MM.1S (cell line): ENCODE measurements around the gene RGS18.

Source experiments
- EZH2 ChIP-seq: fragments of 300-600 bp; sonication (generic); optimal IDR thresholded peaks from 2 replicates; pipeline ENCODE3; 2017; ENCODE audit warnings: low read depth, mild to moderate bottlenecking, antibody characterized with exemption, low read length, mixed read lengths
- EZH2phosphoT487 ChIP-seq: fragments of 300-600 bp; sonication (generic); IDR thresholded peaks from 2 replicates; pipeline ENCODE4 v1.6.1; 2018; ENCODE audit warnings: antibody characterized with exemption, low read length
- TF ChIP-seq, protein P1 (sequence below): fragments of 300-600 bp; sonication (generic); IDR thresholded peaks from 2 replicates; pipeline ENCODE4 v1.5.1; 2016; ENCODE audit warnings: antibody characterized with exemption, low read length, mixed read lengths

DNA sequence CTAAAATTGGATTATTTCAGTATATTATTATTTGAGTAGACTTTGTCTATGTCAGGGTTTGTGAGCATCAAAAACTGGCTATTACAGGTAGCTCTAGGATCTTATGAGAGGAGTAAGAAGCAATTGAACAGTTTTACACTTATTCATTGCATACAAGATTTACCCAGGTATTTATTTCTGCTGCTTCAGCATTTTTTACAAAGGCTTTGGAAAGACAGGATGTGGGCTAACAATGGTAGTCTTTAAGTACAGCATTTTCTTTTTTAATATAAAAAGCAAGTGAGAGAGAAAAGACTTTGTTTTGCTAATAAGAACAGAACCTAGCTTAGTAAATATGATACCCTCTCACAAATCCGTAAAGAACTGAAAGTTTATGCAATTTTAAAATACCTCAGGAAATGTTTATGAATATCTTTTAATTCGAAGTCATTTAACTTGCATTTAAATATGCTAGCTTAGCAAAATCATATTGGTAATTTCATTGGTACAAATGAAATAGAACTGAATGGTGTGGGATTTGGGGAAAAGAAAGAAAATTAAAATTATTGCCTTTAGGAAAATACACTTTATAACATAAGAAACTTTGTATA lies 32.1 kb upstream of the RGS18 start:
- TF ChIP-seq, protein P1, sequence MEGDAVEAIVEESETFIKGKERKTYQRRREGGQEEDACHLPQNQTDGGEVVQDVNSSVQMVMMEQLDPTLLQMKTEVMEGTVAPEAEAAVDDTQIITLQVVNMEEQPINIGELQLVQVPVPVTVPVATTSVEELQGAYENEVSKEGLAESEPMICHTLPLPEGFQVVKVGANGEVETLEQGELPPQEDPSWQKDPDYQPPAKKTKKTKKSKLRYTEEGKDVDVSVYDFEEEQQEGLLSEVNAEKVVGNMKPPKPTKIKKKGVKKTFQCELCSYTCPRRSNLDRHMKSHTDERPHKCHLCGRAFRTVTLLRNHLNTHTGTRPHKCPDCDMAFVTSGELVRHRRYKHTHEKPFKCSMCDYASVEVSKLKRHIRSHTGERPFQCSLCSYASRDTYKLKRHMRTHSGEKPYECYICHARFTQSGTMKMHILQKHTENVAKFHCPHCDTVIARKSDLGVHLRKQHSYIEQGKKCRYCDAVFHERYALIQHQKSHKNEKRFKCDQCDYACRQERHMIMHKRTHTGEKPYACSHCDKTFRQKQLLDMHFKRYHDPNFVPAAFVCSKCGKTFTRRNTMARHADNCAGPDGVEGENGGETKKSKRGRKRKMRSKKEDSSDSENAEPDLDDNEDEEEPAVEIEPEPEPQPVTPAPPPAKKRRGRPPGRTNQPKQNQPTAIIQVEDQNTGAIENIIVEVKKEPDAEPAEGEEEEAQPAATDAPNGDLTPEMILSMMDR: no peak
- TF ChIP-seq EZH2 (no peak), EZH2phosphoT487 (no peak)
